PC-9 (cell line): ENCODE results near the gene CNPY4.

Experiments
- CTCF ChIP-seq: fragments of 200-600 bp; sonication (generic); conservative IDR thresholded peaks from 2 replicates; pipeline ENCODE4 v1.6.1; 2017; ENCODE audit warnings: mixed run types, antibody characterized with exemption, mild to moderate bottlenecking, moderate library complexity
- EZH2 ChIP-seq: fragments of 200-600 bp; sonication (generic); IDR thresholded peaks from 2 replicates; pipeline ENCODE4 v1.8.0; 2017; ENCODE audit warnings: antibody characterized with exemption, low read depth

GRCh38 chr7:100152404-100152803 is 33.0 kb downstream of the CNPY4 start:
- no peak for TF ChIP-seq CTCF
- no peak for TF ChIP-seq EZH2
